OCI-LY7 (cell line): ENCODE measurements around the gene XYLT1. TPM values are rescaled to one million over a fixed set of nuclear protein-coding genes. Genes with fewer than 3 reads are reported as not detected.

Source experiments
- BruUV-seq: library from RNA; stranded (reverse); fragments of 400-500 nt; replicated peaks from 2 replicates; lab custom pipeline; 2021; lab: Mats Ljungman, UMichigan
- CTCF ChIA-PET: fragments of 300-600 bp; sonication (Branson Sonifier 250); formaldehyde crosslinking; loops from one replicate; lab custom pipeline; 2022; ENCODE audit warnings: antibody characterized with exemption; ENCODE audit not compliant: unreplicated experiment; lab: Charles Lee
- POLR2A ChIA-PET: fragments of 300-600 bp; sonication (Branson Sonifier 250); formaldehyde crosslinking; loops from one replicate; lab custom pipeline; 2022; ENCODE audit warnings: antibody characterized with exemption; lab: Charles Lee
- DNase-seq: peaks from one replicate; pipeline ENCODE4 v3.0.0-alpha.2; 2015; ENCODE audit warnings: low spot score
- H2AFZ ChIP-seq: fragments of 200-600 bp; sonication (generic), shearing (Covaris generic); 2 replicates; pipeline ENCODE4 v1.6.1; 2014; ENCODE audit warnings: mild to moderate bottlenecking, antibody characterized with exemption, low read length, moderate library complexity
- H3K27ac ChIP-seq: fragments of 200-600 bp; sonication (generic); 2 replicates; pipeline ENCODE4 v1.5.1; 2014; ENCODE audit warnings: mixed run types, low read depth, mild to moderate bottlenecking, moderate library complexity, low read length, inconsistent platforms; ENCODE audit not compliant: poor library complexity, severe bottlenecking
- H3K36me3 ChIP-seq: fragments of 200-600 bp; sonication (generic); 2 replicates; pipeline ENCODE4 v1.6.1; 2014; ENCODE audit warnings: mild to moderate bottlenecking, antibody characterized with exemption, low read length, moderate library complexity, mixed read lengths; ENCODE audit not compliant: insufficient read depth
- H3K4me1 ChIP-seq: fragments of 200-600 bp; sonication (generic); 2 replicates; pipeline ENCODE4 v1.5.1; 2014; ENCODE audit warnings: mild to moderate bottlenecking, low read length; ENCODE audit not compliant: insufficient read depth, poor library complexity, severe bottlenecking
- H3K4me2 ChIP-seq: fragments of 200-600 bp; sonication (generic); 2 replicates; pipeline ENCODE4 v1.6.1; 2014; ENCODE audit warnings: mild to moderate bottlenecking, low read length
- H3K4me3 ChIP-seq: fragments of 200-600 bp; sonication (generic); 2 replicates; pipeline ENCODE4 v1.5.1; 2014; ENCODE audit warnings: mild to moderate bottlenecking, low read depth, low read length; ENCODE audit not compliant: poor library complexity, severe bottlenecking
- H3K79me2 ChIP-seq: fragments of 200-600 bp; sonication (generic); 2 replicates; pipeline ENCODE4 v1.6.1; 2016; ENCODE audit warnings: low read depth, mild to moderate bottlenecking, low read length, moderate library complexity, mixed read lengths; ENCODE audit not compliant: insufficient read depth
- H3K9me2 ChIP-seq: fragments of 200-600 bp; sonication (generic); 2 replicates; pipeline ENCODE4 v1.6.1; 2016; ENCODE audit warnings: mild to moderate bottlenecking, low read length, mixed read lengths; ENCODE audit not compliant: insufficient read depth
- H3K9me3 ChIP-seq: fragments of 200-600 bp; sonication (generic); 2 replicates; pipeline ENCODE4 v1.6.1; 2014; ENCODE audit warnings: mild to moderate bottlenecking, mixed run types, low read length, mixed read lengths
- H4K20me1 ChIP-seq: fragments of 200-600 bp; sonication (generic); 2 replicates; pipeline ENCODE4 v1.6.1; 2014; ENCODE audit warnings: mild to moderate bottlenecking, antibody characterized with exemption, low read length, moderate library complexity, mixed read lengths; ENCODE audit not compliant: insufficient read depth
- EZH2phosphoT487 ChIP-seq: fragments of 200-600 bp; sonication (generic); IDR thresholded peaks from 2 replicates; pipeline ENCODE4 v1.6.1; 2018; ENCODE audit warnings: low read depth, borderline replicate concordance, mild to moderate bottlenecking, mixed run types, antibody characterized with exemption, low read length, moderate library complexity, mixed read lengths
- intact Hi-C: fragments of 100-400 bp; cut with micrococcal nuclease; formaldehyde crosslinking; loops from one replicate; pipeline ENCODE4 v1.10.0; 2022; ENCODE audit not compliant: unreplicated experiment
- total RNA-seq, 2 experiments: library from RNA; depleted of rRNA in 1 of 2; stranded (reverse); fragments of >200 nt in 1 of 2; shearing (Covaris generic) in 1 of 2; gene quantifications; 2 replicates each; pipeline ENCODE4 v1.2.3, GENCODE V29; 2014 to 2022
- TF ChIP-seq, protein P1 (sequence below): fragments of 200-600 bp; sonication (generic); conservative IDR thresholded peaks from 2 replicates; pipeline ENCODE4 v1.5.1; 2014; ENCODE audit warnings: mild to moderate bottlenecking, antibody characterized with exemption, low read length, moderate library complexity, mixed read lengths

Gene XYLT1
- total RNA-seq, 2 experiments from 2014 or later, result 36.3 to 50.0 TPM

DNA sequence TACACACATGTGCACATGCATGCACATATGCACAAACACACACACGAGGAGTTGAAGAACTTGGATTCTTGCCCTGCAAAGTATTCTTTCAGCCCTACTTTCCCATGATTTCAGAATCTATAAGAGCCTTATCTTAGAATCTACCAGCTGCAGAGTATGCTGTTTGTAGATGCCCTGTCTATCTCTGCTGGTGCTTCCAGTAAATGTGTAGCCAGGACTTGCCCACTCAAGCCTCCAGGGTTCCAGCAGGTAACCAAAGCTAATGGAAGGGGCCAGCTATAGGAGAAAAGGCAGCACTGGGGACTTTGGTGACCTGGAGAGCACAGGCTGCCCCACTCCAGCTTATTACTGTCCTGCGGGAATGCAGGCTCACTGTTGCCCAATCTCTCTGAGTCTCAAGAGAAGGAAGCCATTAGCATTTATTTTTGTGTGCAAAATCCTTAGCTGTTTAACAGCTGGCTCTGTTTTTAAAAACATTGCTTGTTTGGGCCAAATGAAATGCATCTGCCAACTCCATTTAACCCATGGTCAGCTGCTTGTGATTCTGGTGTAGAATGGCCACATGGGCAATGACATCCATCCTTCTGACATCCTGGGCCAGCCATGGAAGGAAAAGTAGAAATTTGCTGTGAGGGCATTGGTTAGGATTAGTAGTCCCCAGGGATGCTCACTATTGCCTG, 28.6 kb upstream of the XYLT1 start:
- Histone ChIP-seq H3K79me2 (no peaks in the 10 kb centered on the region), H3K36me3 (no peaks in the 10 kb centered on the region), H3K4me2 (no peak overlapping the region), H2AFZ (no peak overlapping the region), H4K20me1 (no peaks in the 10 kb centered on the region), H3K27ac (no peak overlapping the region), H3K9me3 (no peaks in the 10 kb centered on the region), H3K4me1 (no peaks in the 10 kb centered on the region), H3K9me2 (no peaks in the 10 kb centered on the region), H3K4me3 (no peak overlapping the region)
- BruUV-seq, result no TSS peak
- intact Hi-C loops, result no loop called here
- TF ChIP-seq EZH2phosphoT487, result no peak
- TF ChIP-seq, protein P1, sequence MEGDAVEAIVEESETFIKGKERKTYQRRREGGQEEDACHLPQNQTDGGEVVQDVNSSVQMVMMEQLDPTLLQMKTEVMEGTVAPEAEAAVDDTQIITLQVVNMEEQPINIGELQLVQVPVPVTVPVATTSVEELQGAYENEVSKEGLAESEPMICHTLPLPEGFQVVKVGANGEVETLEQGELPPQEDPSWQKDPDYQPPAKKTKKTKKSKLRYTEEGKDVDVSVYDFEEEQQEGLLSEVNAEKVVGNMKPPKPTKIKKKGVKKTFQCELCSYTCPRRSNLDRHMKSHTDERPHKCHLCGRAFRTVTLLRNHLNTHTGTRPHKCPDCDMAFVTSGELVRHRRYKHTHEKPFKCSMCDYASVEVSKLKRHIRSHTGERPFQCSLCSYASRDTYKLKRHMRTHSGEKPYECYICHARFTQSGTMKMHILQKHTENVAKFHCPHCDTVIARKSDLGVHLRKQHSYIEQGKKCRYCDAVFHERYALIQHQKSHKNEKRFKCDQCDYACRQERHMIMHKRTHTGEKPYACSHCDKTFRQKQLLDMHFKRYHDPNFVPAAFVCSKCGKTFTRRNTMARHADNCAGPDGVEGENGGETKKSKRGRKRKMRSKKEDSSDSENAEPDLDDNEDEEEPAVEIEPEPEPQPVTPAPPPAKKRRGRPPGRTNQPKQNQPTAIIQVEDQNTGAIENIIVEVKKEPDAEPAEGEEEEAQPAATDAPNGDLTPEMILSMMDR, result no peak
- no peak for DNase-seq
- ChIA-PET POLR2A (no interaction called here), CTCF (no interaction called here)

- no peaks in the 10 kb centered on the region for H3K36me3 ChIP-seq
- H3K9me2 ChIP-seq, result no peaks in the 10 kb centered on the region
- no peak overlapping the region for H3K4me3 ChIP-seq
- H3K4me2 ChIP-seq, result no peak overlapping the region
- intact Hi-C loops, result no loop called here
- CTCF ChIA-PET, result no interaction called here
- H4K20me1 ChIP-seq, result no peaks in the 10 kb centered on the region
- no peaks in the 10 kb centered on the region for H3K79me2 ChIP-seq
- no peak overlapping the region for H3K27ac ChIP-seq
- POLR2A ChIA-PET, result no interaction called here
- no peak for DNase-seq
- BruUV-seq, result no TSS peak
- no peaks in the 10 kb centered on the region for H3K9me3 ChIP-seq
- H2AFZ ChIP-seq, result no peak overlapping the region
- no peaks in the 10 kb centered on the region for H3K4me1 ChIP-seq
- TF ChIP-seq, protein P1, result no peak
- TF ChIP-seq EZH2phosphoT487, result no peak
These were observed 26.9 kb upstream of the XYLT1 start for GRCh38 chr16:17497648-17498047.

DNA sequence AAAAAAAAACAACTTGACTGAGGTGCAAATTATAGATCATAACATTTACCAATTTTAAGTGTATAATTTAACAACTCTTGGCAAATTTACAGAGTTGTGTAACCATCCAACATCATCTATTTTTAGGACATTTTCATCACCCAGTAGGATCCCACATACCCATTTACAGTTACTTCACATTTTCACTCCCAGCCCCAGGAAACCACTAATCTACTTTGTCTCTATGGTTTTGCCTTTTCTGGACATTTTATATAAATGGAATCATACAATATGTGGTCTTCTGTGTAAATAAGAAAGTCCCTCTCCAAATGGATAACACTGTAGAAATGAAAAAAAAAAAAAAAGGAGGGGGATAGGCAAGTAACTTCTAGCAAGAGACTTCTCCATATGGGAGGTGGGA, 26.1 kb upstream of the XYLT1 start:
- Histone ChIP-seq H2AFZ (no peak overlapping the region), H3K27ac (no peak overlapping the region), H3K79me2 (no peaks in the 10 kb centered on the region), H3K4me2 (no peak overlapping the region), H3K4me3 (no peak overlapping the region), H3K9me3 (no peaks in the 10 kb centered on the region), H4K20me1 (no peaks in the 10 kb centered on the region), H3K9me2 (no peaks in the 10 kb centered on the region), H3K36me3 (no peaks in the 10 kb centered on the region), H3K4me1 (no peaks in the 10 kb centered on the region)
- no peak for DNase-seq
- ChIA-PET CTCF (no interaction called here), POLR2A (no interaction called here)
- TF ChIP-seq, protein P1, result no peak
- no peak for TF ChIP-seq EZH2phosphoT487
- BruUV-seq, result no TSS peak
- intact Hi-C loops, result no loop called here
